Kidney (tissue), 14 donors: ENCODE data around the gene TMCC1. TPM values are rescaled to one million over a fixed set of nuclear protein-coding genes. Genes with fewer than 3 reads are reported as not detected.

Experiments used
- DNase-seq, 5 donors: peaks; one replicate each; pipeline ENCODE4 v3.0.0-alpha.2; 2013 to 2020
- FAIRE-seq: peaks from 2 replicates; lab custom pipeline; 2012; peaks lifted over from hg19 to GRCh38; lab: Jason Lieb, UNC
- H3K27ac ChIP-seq, 2 donors: one replicate each; pipeline ENCODE4 v1.7.0; 2013; ENCODE audit warnings: low read depth in 2 of 2, low read length in 2 of 2, inconsistent platforms in 1 of 2
- H3K27me3 ChIP-seq: one replicate; pipeline ENCODE4 v1.7.1; 2013; ENCODE audit warnings: low read length, inconsistent platforms; ENCODE audit not compliant: control insufficient read depth, insufficient read depth
- H3K36me3 ChIP-seq, 3 donors: one replicate each; pipeline versions ENCODE4 v1.7.0 to v1.7.1; 2013; ENCODE audit warnings: low read length in 3 of 3, control low read depth in 1 of 3, inconsistent platforms in 1 of 3; ENCODE audit not compliant: insufficient read depth in 3 of 3, control insufficient read depth in 2 of 3
- H3K4me1 ChIP-seq, 3 donors: one replicate each; pipeline versions ENCODE4 v1.7.0 to v1.7.1; 2013; ENCODE audit warnings: low read length in 3 of 3, inconsistent platforms in 1 of 3, low read depth in 1 of 3; ENCODE audit not compliant: control insufficient read depth in 2 of 3, insufficient read depth in 2 of 3
- H3K4me3 ChIP-seq, 3 donors: one replicate each; pipeline versions ENCODE4 v1.7.0 to v1.8.1; 2013; ENCODE audit warnings: low read length in 3 of 3, control low read depth in 1 of 3, inconsistent platforms in 1 of 3
- H3K9ac ChIP-seq, 3 donors: one replicate each; pipeline versions ENCODE4 v1.7.0 to v1.7.1; 2013; ENCODE audit warnings: low read length in 3 of 3, control low read depth in 1 of 3, inconsistent platforms in 1 of 3
- H3K9me3 ChIP-seq, 3 donors: one replicate each; pipeline versions ENCODE4 v1.7.0 to v1.7.1; 2013; ENCODE audit warnings: low read length in 3 of 3, control low read depth in 1 of 3, inconsistent platforms in 1 of 3; ENCODE audit not compliant: control insufficient read depth in 2 of 3, insufficient read depth in 1 of 3
- intact Hi-C: fragments of 100-400 bp; cut with DNase I; formaldehyde crosslinking; loops from one replicate; pipeline ENCODE4 v1.11.1; 2022
- polyA plus RNA-seq: library from polyadenylated mRNA; stranded (reverse); fragments of 350-450 nt; fragmentation: Illumina TruSeq; extraction: RNeasy Lipid Tissue Mini Kit (QIAGEN cat#74804); gene quantifications from one replicate; pipeline ENCODE4 v1.2.3, GENCODE V29; 2014; ENCODE audit warnings: low read depth, low replicate concordance; ENCODE audit not compliant: insufficient read depth
- total RNA-seq: library from RNA; stranded (reverse); fragmentation: NEBNext Ultra II Directional; extraction: Animal tissue kit (Norgen Biotek cat#: 25700); gene quantifications from one replicate; pipeline ENCODE4 v1.2.1, GENCODE V29; 2021
- TF ChIP-seq, protein P1 (sequence below): IDR thresholded peaks from 3 replicates; pipeline ENCODE4 v1.5.1; 2012; ENCODE audit warnings: mild to moderate bottlenecking, moderate library complexity, borderline replicate concordance; ENCODE audit not compliant: insufficient read depth; ENCODE audit errors: extremely low read depth
- donor health status: control.
- donor health status: control.
- donor health status: control.
- donor health status: control.
- donor health status: control.
- donor health status: DM: yes; HTN: yes; CAD: no.
- donor health status: Normal renal cell carcinoma (clear cell type).

Gene TMCC1
- total and polyA plus RNA-seq, 2 donors from 2014 or later: 8.4 to 42.4 TPM

DNA sequence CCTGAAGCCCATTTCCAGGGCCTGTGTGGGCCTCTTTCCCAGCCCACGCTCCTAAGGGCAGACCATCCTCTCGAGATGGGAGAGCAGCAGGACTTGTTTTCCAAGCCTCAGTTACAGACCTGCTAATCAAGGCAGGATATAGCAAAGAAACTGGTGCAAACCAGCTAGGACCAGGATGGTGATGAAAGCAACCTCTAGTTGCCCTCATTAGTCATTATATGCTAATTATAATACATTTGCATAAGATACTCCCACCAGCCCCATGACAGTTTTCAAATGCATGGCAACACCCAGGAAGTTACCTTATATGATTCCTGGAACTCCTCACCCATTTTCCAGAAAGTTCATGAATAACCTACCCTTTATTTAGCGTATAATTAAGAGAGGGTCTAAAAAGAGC is 46.6 kb upstream of the TMCC1 start:
- DNase-seq: no peak
- Histone ChIP-seq H3K9ac (no peak overlapping the region), H3K4me3 (no peak overlapping the region), H3K4me1 (no peaks in the 10 kb centered on the region), H3K36me3 (no peaks in the 10 kb centered on the region), H3K27ac (no peak overlapping the region), H3K9me3 (no peaks in the 10 kb centered on the region), H3K27me3 (no peaks in the 10 kb centered on the region)
- no peak for FAIRE-seq
- TF ChIP-seq, protein P1, sequence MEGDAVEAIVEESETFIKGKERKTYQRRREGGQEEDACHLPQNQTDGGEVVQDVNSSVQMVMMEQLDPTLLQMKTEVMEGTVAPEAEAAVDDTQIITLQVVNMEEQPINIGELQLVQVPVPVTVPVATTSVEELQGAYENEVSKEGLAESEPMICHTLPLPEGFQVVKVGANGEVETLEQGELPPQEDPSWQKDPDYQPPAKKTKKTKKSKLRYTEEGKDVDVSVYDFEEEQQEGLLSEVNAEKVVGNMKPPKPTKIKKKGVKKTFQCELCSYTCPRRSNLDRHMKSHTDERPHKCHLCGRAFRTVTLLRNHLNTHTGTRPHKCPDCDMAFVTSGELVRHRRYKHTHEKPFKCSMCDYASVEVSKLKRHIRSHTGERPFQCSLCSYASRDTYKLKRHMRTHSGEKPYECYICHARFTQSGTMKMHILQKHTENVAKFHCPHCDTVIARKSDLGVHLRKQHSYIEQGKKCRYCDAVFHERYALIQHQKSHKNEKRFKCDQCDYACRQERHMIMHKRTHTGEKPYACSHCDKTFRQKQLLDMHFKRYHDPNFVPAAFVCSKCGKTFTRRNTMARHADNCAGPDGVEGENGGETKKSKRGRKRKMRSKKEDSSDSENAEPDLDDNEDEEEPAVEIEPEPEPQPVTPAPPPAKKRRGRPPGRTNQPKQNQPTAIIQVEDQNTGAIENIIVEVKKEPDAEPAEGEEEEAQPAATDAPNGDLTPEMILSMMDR: no peak
- intact Hi-C loops: no loop called here

DNA sequence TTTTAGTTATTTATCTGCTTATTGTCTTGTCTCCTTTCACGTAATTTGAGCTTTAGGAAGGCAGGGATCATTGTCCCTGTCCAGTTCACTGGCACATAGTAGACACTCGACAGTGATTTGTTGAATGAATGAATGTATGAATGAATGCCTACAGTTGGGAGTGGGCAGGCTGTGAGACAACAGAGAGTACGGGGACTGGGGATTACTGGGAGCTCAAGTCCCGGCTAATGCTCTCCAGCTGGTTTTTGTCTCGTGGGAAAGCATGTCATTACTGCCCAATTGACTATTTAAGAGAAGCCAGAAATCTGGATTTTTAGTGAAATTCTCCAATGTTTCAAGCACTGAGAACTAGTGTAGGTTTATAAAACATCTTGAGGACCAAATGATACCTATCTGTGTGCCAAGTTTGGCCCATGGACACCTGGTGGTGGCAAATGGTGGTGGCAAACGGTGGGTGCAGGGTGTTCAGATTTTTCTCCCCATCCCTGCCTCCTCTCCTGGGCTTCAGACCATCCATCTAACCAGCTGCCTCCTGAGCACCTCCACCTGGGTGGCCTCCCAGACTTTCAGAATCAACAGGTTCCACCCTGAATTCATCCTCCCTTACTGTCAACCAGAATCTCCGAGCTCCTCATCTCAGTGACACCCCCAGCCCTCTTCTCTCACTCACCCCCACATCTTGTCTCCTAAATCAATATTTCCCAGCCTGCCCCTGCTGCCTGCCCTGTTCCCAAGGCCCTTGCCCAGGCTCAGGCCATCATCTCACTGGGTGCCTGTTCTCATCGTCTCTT is 44.8 kb upstream of the TMCC1 start:
- TF ChIP-seq, protein P1: no peak
- H3K4me3 ChIP-seq: no peak overlapping the region
- no peak for FAIRE-seq
- intact Hi-C loops: no loop called here
- peaks cover 0 to 3% (median 0%) of the 10 kb centered on the region in 3 donors for H3K4me1 ChIP-seq
- H3K9me3 ChIP-seq: no peaks in the 10 kb centered on the region
- peak in 2 of 5 donors; percentile 5 to 23 for DNase-seq
- no peaks in the 10 kb centered on the region for H3K27me3 ChIP-seq
- H3K9ac ChIP-seq: no peak overlapping the region
- no peaks in the 10 kb centered on the region for H3K36me3 ChIP-seq
- no peak overlapping the region for H3K27ac ChIP-seq

DNA sequence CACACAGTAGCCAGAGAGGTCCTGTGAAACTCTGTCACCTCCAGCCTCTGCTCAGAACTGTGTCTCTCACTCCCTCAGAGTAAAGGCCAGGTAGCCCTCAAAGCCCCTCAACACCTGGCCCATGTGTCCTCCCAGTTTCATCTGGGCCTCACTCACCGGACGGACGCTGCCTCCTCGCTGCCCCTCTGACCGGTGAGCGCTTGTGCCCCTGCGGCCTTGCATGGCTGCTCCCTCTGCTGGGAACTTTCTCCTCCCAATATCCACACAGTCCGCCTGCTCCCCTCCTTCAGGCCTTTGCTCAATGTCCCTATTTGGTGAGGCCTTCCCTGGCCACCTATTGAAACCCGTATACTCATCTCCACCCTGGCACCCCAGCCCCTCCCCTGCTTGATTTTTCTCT is 44.2 kb upstream of the TMCC1 start:
- Histone ChIP-seq H3K4me1 (peaks cover 0 to 3% (median 0%) of the 10 kb centered on the region in 3 donors), H3K4me3 (no peak overlapping the region), H3K9ac (no peak overlapping the region), H3K27ac (no peak overlapping the region), H3K36me3 (no peaks in the 10 kb centered on the region), H3K9me3 (no peaks in the 10 kb centered on the region), H3K27me3 (no peaks in the 10 kb centered on the region)
- FAIRE-seq: no peak
- intact Hi-C loops: no loop called here
- peak in 2 of 5 donors; percentile 19 to 22 for DNase-seq
- TF ChIP-seq, protein P1: no peak
